ENCODE results near the gene UBB. TPM values are rescaled to one million over a fixed set of nuclear protein-coding genes. Genes with fewer than 3 reads are reported as not detected.

UBB gene
- total RNA-seq, 1 experiment from 2014 or later = 1,609 TPM

DNA sequence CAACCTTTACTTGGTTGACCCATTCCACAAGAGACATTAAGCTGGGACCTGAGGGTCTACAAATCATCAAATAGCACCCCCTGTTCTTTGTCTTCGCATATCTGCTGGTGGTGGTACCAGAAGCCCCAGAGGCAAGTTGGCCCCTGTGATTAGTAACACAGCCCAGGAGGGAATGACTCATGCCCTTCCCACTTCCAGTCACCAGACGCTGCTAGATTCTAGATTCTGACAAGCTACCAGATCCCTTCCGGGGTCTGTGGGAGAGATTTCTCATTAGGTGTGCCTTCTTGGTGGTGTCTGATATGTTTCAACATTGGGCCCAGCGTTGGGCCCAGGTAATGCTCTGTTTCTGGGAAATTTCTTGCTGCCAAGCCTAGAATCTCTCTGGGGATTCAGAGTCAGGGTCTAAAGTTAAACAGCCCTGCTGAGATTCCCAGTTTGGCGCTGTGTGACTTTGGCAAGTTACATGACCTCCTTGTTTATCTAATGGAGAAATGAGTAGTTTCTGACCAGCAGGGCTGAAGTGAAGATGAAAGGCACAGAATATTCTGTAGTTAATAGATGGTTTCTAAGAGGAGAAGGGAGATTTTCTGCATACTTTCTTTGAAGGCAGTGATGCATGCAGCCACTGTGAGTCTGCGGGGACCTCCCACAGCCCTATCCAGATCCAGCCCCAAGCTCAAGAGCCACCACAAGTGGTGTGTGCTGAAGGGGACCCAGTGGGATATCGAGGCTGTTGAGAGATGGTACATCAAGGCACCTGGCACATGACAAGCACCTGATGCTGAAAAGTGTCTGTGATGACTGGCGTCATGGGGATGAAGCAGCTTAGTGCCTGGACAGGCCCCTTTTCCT, 38.4 kb downstream of the UBB start:
- H3K27me3 ChIP-seq (ENCODE audit: insufficient read depth, low read length) = no peaks in the 10 kb centered on the region
- no peak overlapping the region for H4K5ac ChIP-seq (ENCODE audit: insufficient read length, low read depth, low read length)
- no peaks in the 10 kb centered on the region for H3K79me1 ChIP-seq (ENCODE audit: insufficient read depth, low read depth, low read length, poor library complexity, severe bottlenecking)
- no peak overlapping the region for H3K14ac ChIP-seq (ENCODE audit: insufficient read depth, low read length)
- no peak overlapping the region for H3K18ac ChIP-seq (ENCODE audit: insufficient read length, low read depth, low read length)
- no peak overlapping the region for H2AK5ac ChIP-seq (ENCODE audit: insufficient read length, low read length)
- H4K8ac ChIP-seq (replicated peaks; ENCODE audit: insufficient read length, low read depth, low read length) = no peak overlapping the region
- no peaks in the 10 kb centered on the region for H3K9me3 Mint-ChIP-seq
- no peak overlapping the region for H2BK5ac ChIP-seq (ENCODE audit: insufficient read length, low read length)
- H3K9ac ChIP-seq (ENCODE audit: extremely low read depth, insufficient read length, low read length) = no peak overlapping the region
- H2BK15ac ChIP-seq (ENCODE audit: low read depth, low read length) = no peak overlapping the region
- no peaks in the 10 kb centered on the region for H3K79me2 ChIP-seq (ENCODE audit: insufficient read depth, low read length)
- WGBS (ENCODE audit: extremely low coverage, insufficient read length, low lambda C conversion rate) = no CpG with 5 or more reads among the region's 8 CpGs
- H3K4me1 Mint-ChIP-seq = peaks cover 15 to 27% of the 10 kb centered on the region in 2 experiments; a peak in 3 of 4 replicates
- no peak overlapping the region for H3K4me2 ChIP-seq (ENCODE audit: insufficient read depth, insufficient read length, low read length)
- H3K4me1 ChIP-seq (ENCODE audit: insufficient read depth, low read length) = no peaks in the 10 kb centered on the region; the same call in 1 of the 2 replicates
- TF ChIP-seq, protein P1, sequence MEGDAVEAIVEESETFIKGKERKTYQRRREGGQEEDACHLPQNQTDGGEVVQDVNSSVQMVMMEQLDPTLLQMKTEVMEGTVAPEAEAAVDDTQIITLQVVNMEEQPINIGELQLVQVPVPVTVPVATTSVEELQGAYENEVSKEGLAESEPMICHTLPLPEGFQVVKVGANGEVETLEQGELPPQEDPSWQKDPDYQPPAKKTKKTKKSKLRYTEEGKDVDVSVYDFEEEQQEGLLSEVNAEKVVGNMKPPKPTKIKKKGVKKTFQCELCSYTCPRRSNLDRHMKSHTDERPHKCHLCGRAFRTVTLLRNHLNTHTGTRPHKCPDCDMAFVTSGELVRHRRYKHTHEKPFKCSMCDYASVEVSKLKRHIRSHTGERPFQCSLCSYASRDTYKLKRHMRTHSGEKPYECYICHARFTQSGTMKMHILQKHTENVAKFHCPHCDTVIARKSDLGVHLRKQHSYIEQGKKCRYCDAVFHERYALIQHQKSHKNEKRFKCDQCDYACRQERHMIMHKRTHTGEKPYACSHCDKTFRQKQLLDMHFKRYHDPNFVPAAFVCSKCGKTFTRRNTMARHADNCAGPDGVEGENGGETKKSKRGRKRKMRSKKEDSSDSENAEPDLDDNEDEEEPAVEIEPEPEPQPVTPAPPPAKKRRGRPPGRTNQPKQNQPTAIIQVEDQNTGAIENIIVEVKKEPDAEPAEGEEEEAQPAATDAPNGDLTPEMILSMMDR (conservative IDR thresholded peaks at IDR 0.05) = no peak
- H3K27me3 Mint-ChIP-seq (ENCODE audit: low read depth) = peaks cover 1% of the 10 kb centered on the region
- H3K23me2 ChIP-seq (ENCODE audit: insufficient read length, low read depth, low read length, poor library complexity, severe bottlenecking) = no peaks in the 10 kb centered on the region
- H3K4ac ChIP-seq (ENCODE audit: low read depth, low read length) = no peak overlapping the region
- no peak overlapping the region for H3K4me3 Mint-ChIP-seq
- no peak overlapping the region for H2BK120ac ChIP-seq (ENCODE audit: low read depth, low read length, poor library complexity, severe bottlenecking)
- H3K36me3 Mint-ChIP-seq (ENCODE audit: insufficient read depth in 1 of 3, low read depth in 3 of 3) = no peaks in the 10 kb centered on the region
- no peak overlapping the region for H3K56ac ChIP-seq (ENCODE audit: insufficient read length, low read depth, low read length)
- no peak overlapping the region for H2BK20ac ChIP-seq (ENCODE audit: low read depth, low read length, poor library complexity, severe bottlenecking)
- no peaks in the 10 kb centered on the region for H4K20me1 ChIP-seq (ENCODE audit: control insufficient read depth, insufficient read depth, insufficient read length)
- H2AFZ ChIP-seq (ENCODE audit: low read length) = no peak overlapping the region
- no peaks in the 10 kb centered on the region for H3K9me3 ChIP-seq (ENCODE audit: control insufficient read depth, low read depth, low read length)
- H3K23ac ChIP-seq (ENCODE audit: insufficient read length, low read depth, low read length) = no peak overlapping the region
- H4K91ac ChIP-seq (ENCODE audit: insufficient read length, low read depth, low read length) = no peak overlapping the region
- DNase-seq = no peak
- no peak overlapping the region for H3T11ph ChIP-seq (ENCODE audit: low read length)
- no peak overlapping the region for H2BK12ac ChIP-seq (ENCODE audit: insufficient read length, low read depth, low read length)
- H3K27ac Mint-ChIP-seq = no peak overlapping the region
- H3K27ac ChIP-seq (ENCODE audit: insufficient read length, low read depth, low read length) = no peak overlapping the region
